ENCODE results near the gene MAST1.
"Not testable (repeated sequence)": the region's sequence is repeated elsewhere in the genome, so short reads cannot be mapped to it uniquely, and the experiment has no call there.

MAST1 gene

DNA sequence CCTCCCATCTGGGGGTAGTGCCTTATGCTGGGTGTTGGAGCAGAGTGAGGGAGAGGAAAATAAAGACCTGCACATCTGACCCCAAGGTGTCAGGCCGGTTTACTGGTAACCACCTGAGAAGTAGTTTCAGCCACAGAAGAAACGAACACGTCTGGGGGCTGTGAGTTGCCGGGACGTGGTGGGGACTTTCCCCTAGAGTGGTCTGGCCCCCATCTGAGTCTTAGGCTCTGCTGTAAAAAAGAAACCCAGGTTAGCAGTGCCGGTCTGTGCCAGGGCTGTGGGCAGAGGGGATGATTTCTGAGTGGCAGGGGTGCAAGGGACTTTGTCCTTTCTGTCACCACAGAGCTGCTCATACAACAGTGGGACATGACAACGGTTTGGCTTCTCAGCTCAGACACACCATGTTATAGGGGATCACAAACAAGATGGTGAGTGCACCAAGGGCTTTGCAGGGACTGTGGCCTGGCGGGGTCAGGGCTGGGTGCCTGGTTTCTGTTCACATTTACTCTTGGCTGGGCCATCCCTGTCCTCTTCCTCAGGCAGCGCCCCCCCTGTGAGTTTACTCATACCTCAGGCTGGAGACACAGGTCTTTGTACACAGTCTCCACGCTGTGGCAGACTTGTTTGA is 61.7 kb downstream of the MAST1 start:
- DNase-seq, result no peak

GRCh38 chr19:12907166-12907565 is 68.9 kb downstream of the MAST1 start:
- no peak for DNase-seq

- DNase-seq, result no peak
These were observed 74.3 kb downstream of the MAST1 start for GRCh38 chr19:12912571-12912970.

- peak; percentile 83 for DNase-seq
These were observed 74.8 kb downstream of the MAST1 start for GRCh38 chr19:12913011-12913561.

GRCh38 chr19:12913851-12914690 is 75.8 kb downstream of the MAST1 start:
- peak; percentile 94 for DNase-seq

DNA sequence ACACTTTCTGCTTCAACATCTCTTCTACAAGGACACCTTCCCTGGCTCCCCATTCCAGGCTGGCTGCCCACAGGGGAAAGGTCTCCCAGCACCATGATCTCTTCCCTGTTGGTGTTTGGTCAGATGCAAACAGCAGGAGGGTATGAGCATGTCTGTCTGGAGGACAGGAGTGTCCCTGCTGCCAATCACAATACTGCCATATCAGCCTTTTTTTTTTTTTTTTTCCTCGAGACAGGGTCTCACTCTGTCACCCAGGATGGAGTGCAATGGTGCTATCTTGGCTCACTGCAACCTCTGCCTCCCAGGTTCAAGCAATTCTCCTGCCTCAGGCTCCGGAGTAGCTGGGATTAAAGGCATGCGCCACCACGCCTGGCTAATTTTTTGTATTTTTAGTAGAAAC is 77.5 kb downstream of the MAST1 start:
- not testable (repeated sequence) for DNase-seq

DNA sequence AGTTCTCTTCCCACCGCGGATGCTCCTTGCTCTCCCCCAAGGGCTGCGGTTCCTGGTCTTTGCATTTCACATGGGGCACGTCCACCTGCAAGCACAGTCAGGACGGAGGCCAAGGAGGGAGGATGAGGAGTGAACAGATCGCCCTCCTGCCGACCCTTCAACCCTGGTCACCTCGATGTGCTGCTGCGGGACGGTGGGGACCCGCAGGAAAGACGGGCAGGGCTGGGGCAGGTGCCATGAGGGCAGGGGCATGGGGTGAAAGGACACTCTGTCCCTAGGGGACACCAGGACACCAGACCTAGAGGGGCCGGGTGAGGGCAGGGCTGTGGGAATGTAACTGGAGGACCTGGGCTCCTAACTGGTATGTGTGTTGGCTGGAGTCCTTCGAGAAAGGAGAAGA is 79.9 kb downstream of the MAST1 start:
- no peak for DNase-seq

- no peak for DNase-seq
These were observed 82.7 kb downstream of the MAST1 start for GRCh38 chr19:12921047-12921446.

GRCh38 chr19:12922959-12923358 is 84.6 kb downstream of the MAST1 start:
- DNase-seq, result no peak

Measured in hematopoietic multipotent progenitor cell treated with erythropoietin and hydrocortisone succinate and interleukin-3 and kit ligand, for 4 days (in vitro differentiated cells).